Placental epithelial cell (primary cell): ENCODE results near the gene NHLRC4. TPM values are rescaled to one million over a fixed set of nuclear protein-coding genes. Genes with fewer than 3 reads are reported as not detected.

Experiments used
- small RNA-seq: library from RNA; depleted of rRNA; stranded (forward); fragments of <200 nt; gene quantifications from one replicate; pipeline ENCODE3, GENCODE V24; 2012
- total RNA-seq: library from RNA; depleted of rRNA; stranded (reverse); fragments of >200 nt; gene quantifications from 2 replicates; pipeline ENCODE4 v1.2.3, GENCODE V29; 2012

Gene NHLRC4, protein sequence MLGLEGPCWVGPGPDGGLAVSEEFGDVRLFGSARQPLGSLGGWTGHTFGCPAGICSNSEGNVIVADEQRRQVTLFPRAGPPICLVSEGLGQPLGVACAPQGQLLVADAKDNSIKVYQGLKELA
- total RNA-seq = 0.33 and 0.39 TPM in 2 replicates

DNA sequence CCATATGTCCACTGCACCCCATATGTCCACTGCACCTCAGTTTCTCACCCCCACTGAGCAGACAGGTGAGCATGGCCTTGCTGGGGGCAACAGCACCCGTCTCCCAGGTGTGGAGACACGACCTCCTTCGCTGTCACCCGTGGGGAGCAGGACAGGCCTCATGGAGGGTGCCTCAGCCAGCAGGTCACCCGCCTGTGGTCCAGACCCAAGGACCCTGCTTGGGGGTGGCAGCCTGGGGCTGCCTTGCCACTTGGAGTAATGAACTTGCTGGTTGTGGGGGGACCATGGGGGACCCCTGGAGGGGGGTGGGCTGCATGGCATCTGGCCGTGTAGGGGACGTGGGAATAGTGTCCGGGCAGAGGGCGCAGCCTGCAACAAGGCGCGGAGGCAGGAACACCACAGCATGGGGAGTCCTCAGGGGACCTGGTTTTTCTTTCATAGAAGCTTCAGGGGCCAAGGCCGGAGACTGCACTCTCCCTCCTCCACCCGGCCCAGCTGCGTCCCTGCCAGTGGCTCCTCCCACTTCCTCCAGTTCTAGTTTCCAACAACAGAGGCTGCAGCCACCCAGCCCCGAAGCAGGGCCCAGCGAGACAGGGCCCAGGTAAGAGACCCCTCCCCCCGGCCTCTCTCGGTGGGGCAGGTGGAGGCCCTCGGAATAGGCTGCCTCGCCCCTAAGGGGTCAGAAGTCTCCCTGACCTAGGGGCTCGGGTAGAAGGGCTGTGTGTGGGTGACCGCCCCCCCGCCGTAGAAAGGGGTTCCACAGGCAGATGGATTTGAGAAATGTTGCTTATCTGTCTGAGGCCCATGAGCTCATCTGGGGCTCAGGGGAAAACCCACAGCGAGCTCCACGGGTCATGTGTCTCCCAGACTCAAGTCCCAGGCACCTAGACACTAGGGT is at the start of gene NHLRC4:
Gene NHLRC4 (plus strand): TSS at position 531 of the 898 bp plus-strand sequence. CDS start 1,043 bp downstream, outside the sequence.

DNA sequence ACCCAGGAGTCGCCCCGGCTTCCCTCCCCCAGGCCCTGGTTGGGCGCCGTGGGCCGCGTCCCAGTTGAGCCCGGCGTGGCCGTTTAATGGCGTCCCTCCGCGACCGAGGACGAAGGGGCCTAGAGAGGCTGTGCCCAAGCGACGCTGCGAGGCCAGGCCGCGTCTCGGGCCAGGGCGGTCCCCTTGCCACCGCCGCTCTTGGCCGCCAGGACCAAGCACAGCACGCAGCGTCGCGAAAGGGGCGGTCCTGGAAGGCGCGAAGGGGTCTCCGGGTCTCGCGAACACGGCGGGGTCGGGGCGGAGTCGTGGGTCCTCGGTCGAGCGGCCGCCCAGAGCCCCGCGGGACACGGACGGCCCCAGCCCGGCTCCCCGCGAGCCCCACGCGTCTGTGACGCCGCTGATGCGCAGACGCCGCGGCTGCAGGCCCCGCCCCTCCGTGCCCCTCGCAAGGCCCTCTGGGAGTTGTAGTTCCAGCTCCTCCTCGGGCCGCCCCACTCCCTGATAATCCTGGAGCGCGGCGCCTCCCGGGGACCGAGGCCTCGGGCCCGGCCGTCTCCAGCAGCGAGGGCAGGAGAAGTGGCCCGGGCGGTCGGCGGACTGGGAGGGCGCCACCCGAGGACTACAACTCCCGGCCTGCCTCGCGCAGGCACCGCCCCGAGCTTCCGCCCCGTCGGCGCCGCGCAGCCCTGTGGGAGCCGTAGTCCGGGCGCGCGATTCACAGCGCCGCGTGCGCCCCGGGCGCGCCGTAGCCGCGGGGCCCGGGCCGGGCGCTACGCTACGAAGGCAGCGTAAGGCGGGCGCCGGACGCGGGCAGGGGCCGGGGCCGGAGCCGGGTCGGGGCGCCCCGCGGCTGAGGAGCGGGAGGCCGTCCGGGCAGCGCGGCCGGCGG is 39.5 kb upstream of the NHLRC4 start, which contains the start of gene CAPN15:
Gene CAPN15 (plus strand): TSS at position 698 of the 889 bp plus-strand sequence. CDS start 19,127 bp downstream, outside the sequence.

DNA sequence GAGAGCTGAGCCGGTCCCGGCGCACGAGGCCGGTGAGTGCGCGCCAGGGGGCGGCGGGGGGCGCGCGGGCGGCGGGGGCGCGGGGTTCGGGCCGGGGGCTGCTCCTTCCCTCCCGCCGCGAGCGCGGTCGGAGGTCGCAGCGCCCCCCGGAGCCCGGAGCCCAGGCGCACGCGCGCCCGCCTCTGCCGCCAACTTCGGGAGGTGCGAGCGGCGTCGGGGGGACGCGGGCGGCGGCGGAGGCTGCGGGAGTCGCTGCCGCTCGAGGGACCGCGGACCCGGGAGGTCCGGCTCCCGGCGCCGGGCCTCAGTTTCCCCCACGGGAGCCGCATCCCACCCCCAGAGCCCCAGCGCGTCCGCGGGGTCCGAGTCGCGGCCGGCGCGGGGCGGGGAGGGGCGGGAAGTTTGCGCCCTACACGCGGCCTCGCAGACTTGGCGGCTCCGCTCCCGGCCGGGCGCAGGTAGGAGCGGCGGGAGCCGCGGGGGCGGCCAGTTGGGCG is 6.6 kb upstream of the NHLRC4 start, which contains the start of gene PRR35:
Gene PRR35 (plus strand): TSS at position 191 of the 497 bp plus-strand sequence. CDS start 2,901 bp downstream, outside the sequence.

DNA sequence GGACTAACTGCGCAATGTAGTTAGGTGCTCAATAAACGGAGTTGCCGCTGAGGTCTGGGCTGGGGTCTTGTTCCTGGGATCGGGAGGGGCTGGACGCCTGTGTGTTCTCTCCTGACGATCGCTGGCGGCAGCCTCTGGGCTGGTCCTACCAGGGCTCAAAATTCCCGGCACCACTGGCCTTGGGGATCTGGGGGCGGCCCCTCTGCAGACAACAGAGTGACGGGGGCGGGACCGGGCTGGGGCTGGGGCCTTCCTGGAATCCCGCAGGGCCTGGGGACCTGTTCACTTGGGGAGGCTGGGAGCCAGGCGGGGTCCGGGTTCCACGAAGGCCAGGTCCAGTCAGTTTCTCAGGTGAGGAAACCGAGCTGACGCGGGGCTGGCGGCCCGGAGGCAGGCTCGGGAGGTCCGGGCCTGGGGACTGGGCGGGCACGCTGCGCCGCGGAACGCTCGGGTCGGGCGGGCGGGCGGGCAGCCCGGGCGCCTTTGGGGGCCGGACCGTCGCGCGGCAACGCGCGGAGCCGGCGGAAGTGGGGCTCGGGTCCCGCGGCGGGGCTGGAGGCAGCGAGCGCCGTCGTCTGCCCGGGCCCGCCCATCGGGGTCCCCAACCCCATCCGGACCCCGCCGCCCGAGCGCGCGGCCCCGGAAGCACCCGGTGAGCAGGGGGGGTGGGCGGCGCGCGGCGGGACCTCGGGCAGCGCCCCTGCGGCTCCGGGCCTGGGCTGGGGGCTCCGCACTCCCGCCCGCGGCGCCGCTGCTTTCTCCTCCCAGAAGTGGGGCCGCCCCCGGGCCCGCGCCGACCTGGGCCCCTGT is 2.8 kb downstream of the NHLRC4 start, which contains the start of gene PIGQ:
Gene PIGQ (plus strand): TSS at position 524 of the 810 bp plus-strand sequence. CDS start 4,107 bp downstream, outside the sequence.

DNA sequence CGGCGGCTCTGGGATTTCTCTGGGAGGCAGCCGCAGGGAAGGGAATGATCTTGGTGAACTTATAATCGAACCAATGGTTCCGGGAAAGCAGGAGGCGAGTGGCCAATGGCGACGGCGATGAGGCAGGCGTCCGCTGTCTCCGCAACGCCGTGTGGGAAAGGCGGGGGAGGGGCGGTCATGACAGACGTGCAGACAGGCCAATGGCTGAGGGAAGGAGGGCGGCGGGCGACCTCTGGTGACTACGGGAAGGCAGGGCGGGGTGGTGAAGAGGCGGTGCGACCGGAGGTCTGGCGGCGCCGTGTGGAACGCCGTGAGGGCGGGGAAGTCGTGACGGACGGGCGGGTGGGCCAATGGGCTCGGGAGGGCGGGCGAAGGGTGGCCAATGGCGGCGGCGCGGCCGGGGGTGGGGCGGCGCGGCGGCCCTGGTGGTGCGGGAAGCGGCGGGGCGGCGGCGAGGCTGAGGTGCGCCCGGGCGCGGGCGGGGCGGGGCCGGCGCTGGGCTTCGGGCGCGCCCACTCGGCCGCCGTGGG is 22.9 kb downstream of the NHLRC4 start, which contains the start of gene RAB40C:
Gene RAB40C (plus strand): TSS at position 409 of the 530 bp plus-strand sequence. CDS start 226 bp downstream, outside the sequence.

Small RNA genes within 50 kb of the gene (small RNA-seq; reads per million reads assigned to genes)
- not detected for gene MIR3176
- gene MIR5587 = 0.35 reads per million, percentile 12 among the genes with 10 or more reads in this experiment
- gene Z98883.1 = not detected

Other genes with a start within 250 kb of the NHLRC4 start
- 20.9 and 28.7 TPM in 2 replicates for gene AXIN1, start 214.3 kb upstream of the NHLRC4 start, total RNA-seq
- gene MRPL28, start 196.5 kb upstream of the NHLRC4 start, total RNA-seq = 45.5 and 89.7 TPM in 2 replicates
- gene PGAP6, start 185.0 kb upstream of the NHLRC4 start, total RNA-seq = 38.1 and 67.2 TPM in 2 replicates
- gene NME4, start 169.8 kb upstream of the NHLRC4 start, total RNA-seq = 109 and 129 TPM in 2 replicates
- 9.0 and 14.5 TPM in 2 replicates for gene DECR2, start 165.1 kb upstream of the NHLRC4 start, total RNA-seq
- gene RAB11FIP3, start 141.4 kb upstream of the NHLRC4 start, total RNA-seq = 13.4 and 21.2 TPM in 2 replicates
- gene CAPN15, start 39.3 kb upstream of the NHLRC4 start, total RNA-seq = 25.1 and 42.8 TPM in 2 replicates
- 0.11 and 0.39 TPM in 2 replicates for gene PRR35, start 6.6 kb upstream of the NHLRC4 start, total RNA-seq
- 27.2 and 36.5 TPM in 2 replicates for gene PIGQ, start 3.0 kb downstream of the NHLRC4 start, total RNA-seq
- gene RAB40C, start 23.1 kb downstream of the NHLRC4 start, total RNA-seq = 13.7 and 19.0 TPM in 2 replicates
- gene WFIKKN1, start 64.0 kb downstream of the NHLRC4 start, total RNA-seq = under 0.01 and 0.33 TPM in 2 replicates
- gene METTL26, start 69.3 kb downstream of the NHLRC4 start, total RNA-seq = 86.0 and 133 TPM in 2 replicates
- 10.6 and 15.9 TPM in 2 replicates for gene MCRIP2, start 74.8 kb downstream of the NHLRC4 start, total RNA-seq
- gene WDR90, start 82.4 kb downstream of the NHLRC4 start, total RNA-seq = 15.4 and 24.3 TPM in 2 replicates
- 53.0 and 62.8 TPM in 2 replicates for gene RHOT2, start 101.1 kb downstream of the NHLRC4 start, total RNA-seq
- 1.1 and 1.2 TPM in 2 replicates for gene RHBDL1, start 108.7 kb downstream of the NHLRC4 start, total RNA-seq
- 91.0 and 98.5 TPM in 2 replicates for gene STUB1, start 113.4 kb downstream of the NHLRC4 start, total RNA-seq
- 53.4 and 76.8 TPM in 2 replicates for gene JMJD8, start 117.3 kb downstream of the NHLRC4 start, total RNA-seq
- gene WDR24, start 123.4 kb downstream of the NHLRC4 start, total RNA-seq = 13.3 and 15.4 TPM in 2 replicates
- gene FBXL16, start 138.8 kb downstream of the NHLRC4 start, total RNA-seq = 0.11 TPM in 1 of 2 replicates, not detected in the other
- 56.1 and 60.4 TPM in 2 replicates for gene METRN, start 148.1 kb downstream of the NHLRC4 start, total RNA-seq
- 29.1 and 37.8 TPM in 2 replicates for gene ANTKMT, start 154.1 kb downstream of the NHLRC4 start, total RNA-seq
- gene CCDC78, start 159.4 kb downstream of the NHLRC4 start, total RNA-seq = 2.3 and 5.5 TPM in 2 replicates
- gene HAGHL, start 160.1 kb downstream of the NHLRC4 start, total RNA-seq = 17.0 and 21.2 TPM in 2 replicates
- gene CIAO3, start 174.0 kb downstream of the NHLRC4 start, total RNA-seq = 45.2 and 53.8 TPM in 2 replicates
- gene MSLN, start 193.7 kb downstream of the NHLRC4 start, total RNA-seq = 50.2 and 139 TPM in 2 replicates
- 29.4 and 40.1 TPM in 2 replicates for gene RPUSD1, start 221.4 kb downstream of the NHLRC4 start, total RNA-seq
- 22.1 and 27.1 TPM in 2 replicates for gene CHTF18, start 221.6 kb downstream of the NHLRC4 start, total RNA-seq
- gene GNG13, start 233.7 kb downstream of the NHLRC4 start, total RNA-seq = 0.39 TPM in 1 of 2 replicates, not detected in the other